ENCODE results near the gene TES. TPM values are rescaled to one million over a fixed set of nuclear protein-coding genes. Genes with fewer than 3 reads are reported as not detected.

TES gene
- total and polyA plus RNA-seq, 9 of the 15 experiments (the other 6 are each of a cell fraction or from before 2014, with no cell fraction given): 20.7 to 61.6 (median 53.8) TPM

GRCh38 chr7:116211913-116212596 lies 1.7 kb downstream of the TES start (continued):
- no peak for TF ChIP-seq RFX7 (CRISPR knock-in tag; IDR thresholded peaks at IDR 0.05)
- TF ChIP-seq MYC (IDR thresholded peaks at IDR 0.05; ENCODE audit: low read depth, low read length): 0 out of 2 replicates have a peak, but pooled peaks have one; percentile 12
- TF ChIP-seq MYC (CRISPR knock-in tag; IDR thresholded peaks at IDR 0.05; ENCODE audit: borderline replicate concordance, low read depth): no peak
- TF ChIP-seq SRSF1 (IDR thresholded peaks at IDR 0.05; ENCODE audit: low read depth, low read length): no peak
- no peak for TF ChIP-seq BCL6 (CRISPR knock-in tag; IDR thresholded peaks at IDR 0.05)
- no peak for TF ChIP-seq ZKSCAN3 (CRISPR knock-in tag; IDR thresholded peaks at IDR 0.05)
- TF ChIP-seq BHLHE40 (IDR thresholded peaks at IDR 0.05; ENCODE audit: low read length): 0 out of 2 replicates have a peak, but pooled peaks have one; percentile 6
- peak; percentile 56 for TF ChIP-seq C11orf30 (IDR thresholded peaks at IDR 0.05; ENCODE audit: low read depth)
- TF ChIP-seq TFAM (CRISPR knock-in tag; conservative IDR thresholded peaks at IDR 0.05): no peak
- TF ChIP-seq E2F8 (IDR thresholded peaks at IDR 0.05; ENCODE audit: low read depth, partially characterized antibody): no peak
- TF ChIP-seq ZBTB40 (IDR thresholded peaks at IDR 0.05): peak; percentile 64
- TF ChIP-seq ZBTB40 (CRISPR knock-in tag; IDR thresholded peaks at IDR 0.05): no peak
- no peak for TF ChIP-seq ZNF395 (CRISPR knock-in tag; IDR thresholded peaks at IDR 0.05)
- TF ChIP-seq MITF (IDR thresholded peaks at IDR 0.05): no peak

All from K562 (cell line).